SH-SY5Y (cell line): ENCODE results near the gene NACC1.

ENCODE experiments used
- GATA2 ChIP-seq: IDR thresholded peaks from 2 replicates; pipeline ENCODE4 v1.6.1; 2011; ENCODE audit warnings: mild to moderate bottlenecking, low read depth, low read length
- GATA3 ChIP-seq: IDR thresholded peaks from 2 replicates; pipeline ENCODE4 v1.6.1; 2011; ENCODE audit warnings: low read depth, mild to moderate bottlenecking, low read length, moderate library complexity

NACC1 gene

DNA sequence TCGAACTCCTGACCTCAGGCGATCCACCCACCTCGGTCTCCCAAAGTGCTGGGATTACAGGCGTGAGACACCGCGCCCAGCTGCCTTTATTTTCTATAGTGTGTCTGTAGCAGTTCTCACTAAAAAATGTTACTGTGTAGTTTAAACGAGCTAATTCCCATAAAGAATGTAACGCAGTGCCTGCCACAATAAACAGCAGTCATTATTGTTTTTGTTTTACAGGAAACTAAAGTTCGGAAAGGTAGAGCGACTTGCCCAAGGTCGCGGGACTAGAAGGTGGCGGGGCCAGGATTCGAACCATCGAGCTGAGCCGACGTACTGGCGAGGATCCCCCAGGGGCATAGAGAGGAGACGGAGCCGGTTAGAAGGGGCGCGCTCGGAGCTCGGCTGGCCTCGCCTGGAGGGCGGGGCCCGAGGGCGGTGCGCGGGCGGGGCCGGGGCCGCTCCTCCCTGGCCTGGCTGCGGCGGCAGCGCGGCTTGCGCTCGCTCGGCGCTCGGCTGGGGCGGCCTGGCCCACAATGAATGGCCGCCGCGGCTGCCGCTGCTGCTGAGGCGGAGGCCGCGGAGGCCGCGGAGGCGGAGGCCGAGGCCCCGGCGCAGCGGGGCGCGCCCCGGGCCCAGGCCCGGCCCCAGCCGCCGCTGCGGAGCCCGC lies at the start of gene NACC1:
TSS of gene NACC1 (plus strand) at position 493 of the 652 bp plus-strand sequence. CDS start 16,944 bp downstream, outside the sequence.
- TF ChIP-seq GATA3, result no peak
- no peak for TF ChIP-seq GATA2

DNA sequence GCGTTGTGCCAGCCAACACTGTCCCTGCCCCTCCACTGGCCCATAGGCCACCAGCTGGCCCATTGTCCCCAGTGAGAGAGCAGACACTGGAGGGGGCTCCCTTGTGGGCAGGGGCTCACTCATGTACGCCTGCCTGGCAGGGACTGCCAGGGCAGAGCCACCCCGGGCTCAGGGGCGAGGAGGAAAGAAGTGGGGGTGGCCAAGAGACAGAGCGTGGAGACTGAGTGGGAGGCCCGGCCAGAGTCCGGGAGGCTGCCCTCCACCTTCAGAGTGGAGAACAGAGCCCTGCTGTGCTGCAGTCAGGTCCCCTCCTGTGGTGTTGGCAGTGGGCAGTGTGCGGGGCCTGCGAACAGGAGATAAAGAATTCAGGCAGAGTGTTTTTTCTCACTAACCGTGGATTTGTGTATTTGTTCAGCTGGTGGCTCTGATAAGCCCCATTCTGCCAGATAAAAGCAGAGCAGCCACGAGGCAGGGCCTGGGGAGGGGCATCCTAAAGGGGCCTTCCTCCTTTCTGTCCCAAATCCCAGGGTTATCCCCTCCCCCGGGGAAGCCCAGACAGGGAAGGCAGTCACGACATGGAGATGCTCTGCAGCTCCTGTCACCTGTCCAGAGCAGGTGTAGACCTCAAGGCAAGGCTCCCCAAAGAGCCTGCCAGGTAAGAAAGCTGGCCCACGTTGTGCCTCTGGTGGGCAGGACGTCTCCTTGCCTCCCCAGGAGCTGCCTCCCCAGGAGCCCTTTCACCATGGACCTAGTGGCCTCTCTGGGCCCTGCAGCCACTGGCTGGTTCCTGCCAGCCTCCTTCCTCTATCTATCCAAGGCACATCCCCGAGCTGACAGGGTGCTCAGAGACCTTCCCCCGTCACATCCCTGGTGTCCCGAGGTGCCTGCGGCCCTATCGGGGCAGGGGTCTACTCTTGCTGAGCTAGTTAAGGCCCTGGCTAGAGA lies 48.4 kb upstream of the NACC1 start:
- TF ChIP-seq GATA3, result no peak
- TF ChIP-seq GATA2, result peak; percentile 70

DNA sequence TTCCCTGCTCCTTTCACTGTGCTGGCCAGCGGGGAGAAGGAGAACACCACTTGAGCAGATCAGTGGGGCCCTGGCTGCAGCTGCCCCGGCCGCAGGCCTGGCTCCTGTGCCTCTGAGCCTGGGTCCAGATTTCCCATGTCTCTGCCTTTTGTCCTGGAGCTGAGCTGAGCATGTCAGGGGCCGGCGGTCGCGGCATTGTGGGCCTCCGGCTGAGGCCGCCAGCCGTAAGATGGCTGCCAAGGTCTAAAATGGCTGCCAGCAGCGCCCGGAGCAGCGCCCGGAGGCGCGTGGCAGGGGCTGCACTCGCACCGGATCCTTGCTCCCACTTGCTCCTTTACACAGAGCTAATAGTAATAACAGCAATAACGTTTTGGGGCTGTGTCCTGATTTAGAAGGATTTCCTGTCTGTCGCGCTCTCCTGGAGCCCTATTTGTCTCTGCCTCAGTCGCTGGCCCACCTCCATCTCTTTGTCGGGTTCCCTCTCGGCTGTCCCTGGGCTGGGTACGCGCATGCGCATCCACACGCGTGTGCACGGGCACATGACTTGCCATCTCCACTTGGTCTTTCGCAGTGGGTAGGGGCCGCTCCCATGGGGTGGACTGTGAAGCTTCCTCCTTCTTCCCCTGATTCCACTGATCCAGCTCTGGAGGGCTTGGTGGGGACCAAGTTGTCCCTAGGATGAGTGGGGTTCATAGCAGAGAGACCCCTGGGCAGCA lies 47.5 kb upstream of the NACC1 start:
- TF ChIP-seq GATA3, result no peak
- TF ChIP-seq GATA2, result no peak

DNA sequence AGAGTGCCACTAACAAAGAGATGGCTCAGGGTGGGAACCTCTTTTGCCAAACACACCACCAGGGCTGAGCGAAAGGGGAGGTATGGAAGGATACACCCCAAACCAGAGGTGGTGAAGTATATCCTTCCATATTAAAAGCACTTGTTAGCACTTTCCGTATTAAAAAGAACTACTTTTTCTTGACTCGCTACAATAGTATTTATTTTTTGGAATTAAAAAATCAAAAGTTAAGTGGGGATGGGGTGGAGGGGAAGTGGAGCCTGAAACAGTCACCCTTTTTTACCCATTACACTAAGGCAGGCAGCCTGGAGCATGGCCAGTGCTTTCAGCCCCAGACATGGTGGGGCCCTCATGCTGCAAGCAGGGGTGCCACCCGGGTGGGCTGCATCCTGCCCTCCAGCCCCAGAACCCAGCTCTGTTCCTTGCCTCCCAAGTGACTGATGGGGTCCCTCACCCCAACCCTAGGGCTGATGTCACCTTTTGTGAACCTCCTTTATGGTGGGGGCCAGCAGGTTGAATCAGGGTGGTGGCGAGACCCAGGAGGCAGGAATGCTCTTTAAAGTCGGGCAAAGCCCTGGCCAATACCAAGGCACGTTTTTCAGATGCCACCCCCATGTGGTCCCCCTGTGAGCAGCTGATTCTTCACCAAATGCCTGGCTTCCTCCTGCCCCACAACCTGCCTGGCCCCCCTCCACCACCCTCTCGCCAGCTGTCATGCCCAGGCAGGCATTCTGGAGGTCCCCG lies 46.4 kb upstream of the NACC1 start:
- TF ChIP-seq GATA3 (no peak), GATA2 (no peak)

DNA sequence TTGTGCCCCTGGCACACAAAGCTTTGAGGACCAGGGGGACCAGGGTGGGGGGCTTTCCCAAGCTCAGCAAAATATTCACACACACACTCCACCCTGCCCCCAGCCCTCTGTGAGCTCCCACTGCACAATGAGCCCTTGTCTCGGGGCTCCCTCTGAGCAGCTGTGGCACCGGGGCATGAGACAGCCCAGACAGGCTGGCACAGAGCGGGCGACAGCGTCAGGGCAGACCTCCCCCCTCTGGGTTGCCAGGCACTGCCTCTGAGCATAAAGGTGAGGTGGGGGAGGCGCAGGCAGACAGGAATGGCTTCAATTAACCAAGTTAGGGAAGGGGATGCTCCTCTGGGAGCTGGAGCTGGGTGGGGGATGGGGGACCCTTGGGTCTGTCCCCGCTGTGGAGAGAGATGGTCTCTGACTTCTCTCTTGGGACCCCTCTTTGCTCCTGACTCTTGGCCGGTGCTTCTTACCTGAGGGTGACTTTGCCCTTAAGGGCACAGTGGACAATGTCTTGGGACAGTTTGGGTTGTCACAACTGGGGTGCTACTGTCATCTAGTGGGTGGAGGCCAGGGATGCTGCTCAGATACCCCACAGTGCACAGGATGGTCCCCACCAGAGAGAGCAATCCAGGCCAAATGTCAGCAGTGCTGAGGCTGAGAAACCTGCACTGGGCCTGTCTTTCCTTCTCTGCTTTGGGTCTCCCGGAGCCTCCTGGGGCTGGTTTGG lies 45.7 kb upstream of the NACC1 start:
- TF ChIP-seq GATA2, result no peak
- TF ChIP-seq GATA3, result no peak

DNA sequence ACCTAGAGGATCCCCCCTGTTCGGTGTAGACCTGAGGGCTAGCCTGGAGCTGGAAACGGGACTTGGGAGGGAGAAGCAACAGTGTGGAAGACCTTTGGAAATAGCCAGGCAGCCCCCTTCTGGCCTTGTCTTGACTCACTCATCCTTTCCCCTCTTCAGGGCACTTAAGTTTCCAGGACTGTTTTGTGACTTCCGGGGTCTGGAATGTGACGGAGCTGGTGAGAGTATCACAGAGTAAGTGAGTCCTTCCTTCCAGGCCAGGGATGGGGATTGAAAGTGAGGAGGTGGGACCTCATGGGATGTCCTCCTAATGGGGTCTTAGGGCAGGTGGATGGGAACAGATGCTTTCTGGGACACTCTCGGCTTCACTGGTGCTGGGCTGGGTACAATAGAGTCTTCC lies 44.8 kb upstream of the NACC1 start:
- TF ChIP-seq GATA3 (no peak), GATA2 (no peak)

DNA sequence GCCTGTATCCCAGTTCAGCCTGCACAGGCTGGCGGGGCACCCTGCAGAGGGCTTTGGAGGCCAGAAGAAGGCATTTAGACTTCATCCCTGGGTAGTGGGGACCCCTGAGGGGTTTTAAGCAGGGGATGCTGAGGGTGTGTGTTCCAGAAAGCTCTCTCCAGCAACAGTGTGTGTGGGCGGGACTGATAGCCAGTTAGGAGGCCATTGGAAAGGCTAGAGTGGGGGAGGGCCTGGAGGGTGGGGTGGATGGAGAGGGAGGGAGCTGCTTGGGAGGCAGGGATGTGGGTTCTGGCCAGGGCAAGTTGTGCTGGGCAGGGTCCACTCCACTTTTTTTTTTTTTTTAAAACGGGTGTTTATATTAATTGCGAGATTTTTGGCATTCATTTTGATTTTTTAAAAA lies 43.7 kb upstream of the NACC1 start:
- TF ChIP-seq GATA2 (no peak), GATA3 (no peak)

DNA sequence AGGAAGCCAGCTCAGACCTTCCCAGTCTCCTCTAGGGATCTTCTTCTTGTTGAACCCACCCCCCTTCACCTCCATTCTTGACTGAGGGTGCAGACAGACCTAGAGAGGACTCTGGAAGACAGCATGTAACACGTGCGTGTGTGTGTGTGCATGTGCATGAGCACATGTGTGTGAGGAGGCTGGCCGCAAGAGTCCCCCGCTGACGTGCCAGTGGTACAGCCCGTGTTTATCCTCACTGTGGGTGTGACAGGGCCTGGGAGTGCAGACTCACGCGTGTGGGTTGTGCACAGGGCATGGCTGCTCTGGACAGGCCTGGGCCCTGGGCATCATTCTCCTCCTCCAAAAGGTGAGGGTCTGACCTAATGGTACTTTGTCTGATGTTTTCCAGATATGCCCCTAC lies 41.7 kb upstream of the NACC1 start:
- TF ChIP-seq GATA2, result no peak

DNA sequence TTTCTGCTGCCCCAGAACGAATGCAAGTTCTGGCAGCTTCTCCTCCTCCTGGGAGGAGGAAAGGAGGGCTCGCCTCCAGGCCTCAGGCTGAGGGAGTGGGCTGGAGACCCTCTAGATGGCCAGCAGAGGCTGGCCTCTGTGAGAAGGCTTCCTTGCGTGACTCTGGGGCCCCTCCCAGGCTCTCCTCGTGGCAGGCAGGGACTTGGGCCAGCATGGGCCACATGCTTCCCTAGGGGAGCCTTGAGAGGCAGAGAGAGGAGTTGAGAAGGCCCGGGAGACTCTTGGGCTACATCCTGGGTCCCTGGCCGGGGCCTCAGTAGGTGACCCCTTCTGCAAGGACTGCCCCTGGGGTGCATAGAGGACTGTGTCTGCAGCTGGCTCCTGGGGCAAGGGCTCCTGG lies 41.3 kb upstream of the NACC1 start:
- TF ChIP-seq GATA3 (no peak), GATA2 (no peak)

DNA sequence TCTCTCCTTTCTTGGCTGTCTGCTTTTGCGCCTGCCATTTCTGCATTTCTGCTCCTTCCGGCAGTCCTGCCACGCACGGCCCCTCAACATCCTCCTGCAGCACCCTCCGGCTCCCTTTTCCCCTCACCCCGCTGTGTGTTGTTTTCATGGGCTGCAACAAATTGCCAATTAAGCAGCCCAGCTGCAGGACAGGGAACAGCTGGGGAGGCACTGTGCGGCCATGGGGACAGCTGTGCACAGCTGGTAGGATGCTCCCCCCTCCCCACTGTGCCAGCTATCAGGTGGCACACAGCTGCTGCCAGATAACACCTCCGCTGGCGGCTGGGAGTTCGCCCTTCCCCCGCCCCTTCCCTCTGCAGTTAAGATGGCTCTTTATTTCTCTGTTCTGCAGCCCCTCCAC lies 40.8 kb upstream of the NACC1 start:
- TF ChIP-seq GATA2, result peak; percentile 77
- no peak for TF ChIP-seq GATA3

DNA sequence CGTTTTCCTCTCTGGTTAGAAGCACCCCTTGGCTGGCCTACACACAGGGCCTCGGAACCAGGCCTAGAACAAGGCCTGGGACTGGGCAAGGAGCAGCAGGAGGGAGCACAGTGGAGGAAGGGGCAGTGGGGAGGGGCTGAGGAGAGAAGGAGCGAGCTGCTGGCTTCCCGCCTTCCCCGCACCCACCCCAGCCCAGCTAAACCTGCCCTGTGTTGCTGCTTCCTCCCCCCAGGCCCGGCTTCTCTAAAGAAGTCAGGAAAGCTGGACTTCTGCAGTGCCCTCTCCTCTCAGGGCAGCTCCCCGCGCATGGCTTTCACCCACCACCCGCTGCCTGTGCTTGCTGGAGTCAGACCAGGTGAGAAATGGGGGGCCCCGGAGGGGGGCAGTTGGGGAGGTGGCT lies 39.7 kb upstream of the NACC1 start:
- TF ChIP-seq GATA2 (no peak), GATA3 (no peak)

DNA sequence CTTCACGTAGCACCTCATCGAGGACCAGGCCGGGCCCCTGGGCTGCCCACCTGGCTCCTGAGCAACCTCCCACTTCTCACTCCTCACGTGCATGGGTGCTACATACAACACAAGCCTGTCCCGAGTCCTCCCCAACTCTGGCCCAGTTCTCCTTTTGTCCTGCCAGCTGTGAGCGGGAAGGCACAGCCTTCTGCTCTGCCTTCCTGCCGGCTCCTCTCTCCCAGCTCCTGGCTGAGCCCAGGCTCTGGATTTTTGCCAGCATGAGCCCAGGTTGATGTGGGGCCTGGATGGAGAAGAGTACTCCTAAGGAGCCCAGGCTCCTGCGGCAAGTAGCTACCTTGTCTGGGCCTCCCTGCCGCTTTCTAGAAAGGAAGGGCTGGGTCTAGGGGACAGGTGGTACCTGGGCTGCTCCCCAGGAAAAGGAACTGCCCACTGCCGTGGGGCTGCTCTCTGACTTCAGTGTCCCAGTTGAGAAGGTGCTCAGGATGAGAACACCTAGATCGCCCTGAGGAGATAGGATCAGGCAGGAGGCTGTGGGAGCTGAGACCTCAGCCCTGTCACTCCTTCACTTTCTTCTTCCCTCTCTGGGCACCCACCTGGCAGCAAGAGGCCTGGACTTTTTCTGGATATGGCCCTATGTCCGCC lies 39.0 kb upstream of the NACC1 start:
- no peak for TF ChIP-seq GATA2
- no peak for TF ChIP-seq GATA3

DNA sequence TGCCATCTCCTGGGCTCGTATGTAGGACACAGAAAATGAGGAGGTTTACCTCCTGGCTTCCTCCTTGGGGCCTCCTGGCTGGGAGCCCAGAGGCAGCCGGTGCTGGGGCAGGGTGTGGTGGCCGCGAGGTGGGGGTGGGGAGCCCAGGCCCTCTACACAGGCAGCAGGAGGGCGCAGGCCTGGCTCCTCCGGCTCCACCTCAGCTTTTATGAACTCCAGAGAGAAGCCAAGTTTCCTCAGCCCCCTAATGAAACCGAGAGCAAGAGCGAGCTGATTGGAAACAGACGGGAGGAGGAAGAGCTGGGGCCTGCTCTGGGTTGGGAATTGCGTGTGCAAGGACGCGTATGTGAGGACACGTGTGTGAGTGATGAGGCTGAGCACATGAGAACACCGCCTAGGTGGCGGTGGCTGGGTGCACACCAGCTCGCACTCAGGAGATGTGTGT lies 38.5 kb upstream of the NACC1 start:
- TF ChIP-seq GATA3, result no peak
- TF ChIP-seq GATA2, result no peak
